Neural cell (in vitro differentiated cells): ENCODE measurements around the gene CDH4. TPM values are rescaled to one million over a fixed set of nuclear protein-coding genes. Genes with fewer than 3 reads are reported as not detected.

Experiments used
- H2AFZ ChIP-seq: fragments of 200-600, 300-800 bp; sonication (generic), shearing (Covaris generic); 2 replicates; pipeline ENCODE4 v1.6.0; 2014; ENCODE audit warnings: low read depth, mild to moderate bottlenecking, antibody characterized with exemption, low read length, moderate library complexity
- H3F3A ChIP-seq: fragments of 200-600 bp; shearing (Covaris generic); 2 replicates; pipeline ENCODE4 v1.6.1; 2016; ENCODE audit warnings: mild to moderate bottlenecking, moderate library complexity, mixed read lengths, antibody characterized with exemption, low read length; ENCODE audit not compliant: insufficient read depth, poor library complexity, severe bottlenecking
- H3K27ac ChIP-seq: fragments of 200-600, 300-800 bp; sonication (generic), shearing (Covaris generic); 2 replicates; pipeline ENCODE4 v1.5.1; 2014; ENCODE audit warnings: mild to moderate bottlenecking, low read length, moderate library complexity
- H3K27me3 ChIP-seq: fragments of 300-800, 200-600 bp; sonication (generic), shearing (Covaris generic); 2 replicates; pipeline ENCODE4 v1.6.0; 2014; ENCODE audit warnings: mild to moderate bottlenecking, low read depth, low read length, moderate library complexity; ENCODE audit not compliant: insufficient read depth
- H3K36me3 ChIP-seq: fragments of 300-800, 200-600 bp; sonication (generic), shearing (Covaris generic); 2 replicates; pipeline ENCODE4 v1.5.1; 2014; ENCODE audit warnings: mild to moderate bottlenecking, antibody characterized with exemption, low read length, moderate library complexity; ENCODE audit not compliant: insufficient read depth
- H3K4me2 ChIP-seq: fragments of 300-800, 200-600 bp; sonication (generic), shearing (Covaris generic); 2 replicates; pipeline ENCODE4 v1.6.0; 2014; ENCODE audit warnings: mild to moderate bottlenecking, low read length
- H3K4me3 ChIP-seq: fragments of 300-800, 200-600 bp; sonication (generic), shearing (Covaris generic); 2 replicates; pipeline ENCODE4 v1.5.1; 2014; ENCODE audit warnings: mild to moderate bottlenecking, low read length, moderate library complexity
- H3K79me2 ChIP-seq: fragments of 200-600 bp; shearing (Covaris generic); replicated peaks from 2 replicates; pipeline ENCODE4 v1.6.0; 2014; ENCODE audit warnings: mild to moderate bottlenecking, low read length, moderate library complexity; ENCODE audit not compliant: insufficient read depth
- H3K9ac ChIP-seq: fragments of 300-800, 200-600 bp; sonication (generic), shearing (Covaris generic); 2 replicates; pipeline ENCODE4 v1.6.1; 2016; ENCODE audit warnings: mild to moderate bottlenecking, low read length, mixed read lengths
- H3K9me2 ChIP-seq: fragments of 200-600 bp; shearing (Covaris generic); 2 replicates; pipeline ENCODE4 v1.6.1; 2016; ENCODE audit warnings: mild to moderate bottlenecking, low read length, mixed read lengths; ENCODE audit not compliant: insufficient read depth
- H3K9me3 ChIP-seq: fragments of 200-600, 300-800 bp; sonication (generic), shearing (Covaris generic); 2 replicates; pipeline ENCODE4 v1.6.1; 2016; ENCODE audit warnings: mild to moderate bottlenecking, mixed run types, low read length, moderate library complexity, mixed read lengths
- H4K20me1 ChIP-seq: fragments of 200-600 bp; shearing (Covaris generic); 2 replicates; pipeline ENCODE4 v1.6.1; 2016; ENCODE audit warnings: mild to moderate bottlenecking, mixed run types; ENCODE audit not compliant: insufficient read depth
- EP300 ChIP-seq: fragments of 450-650 bp; conservative IDR thresholded peaks from 2 replicates; pipeline ENCODE4 v1.6.1; 2014; ENCODE audit warnings: antibody characterized with exemption, mild to moderate bottlenecking, moderate library complexity; ENCODE audit not compliant: poor library complexity, severe bottlenecking
- EZH2 ChIP-seq: fragments of 200-600, 300-800 bp; shearing (Covaris generic), sonication (generic); IDR thresholded peaks from 2 replicates; pipeline ENCODE4 v1.6.1; 2014; ENCODE audit warnings: antibody characterized with exemption, low read length, borderline replicate concordance, mild to moderate bottlenecking; ENCODE audit not compliant: insufficient read depth, poor library complexity, severe bottlenecking
- MXI1 ChIP-seq: fragments of 450-650 bp; conservative IDR thresholded peaks from 2 replicates; pipeline ENCODE4 v1.6.1; 2014; ENCODE audit warnings: antibody characterized with exemption, mild to moderate bottlenecking; ENCODE audit not compliant: poor library complexity, severe bottlenecking
- POLR2AphosphoS5 ChIP-seq: IDR thresholded peaks from 2 replicates; pipeline ENCODE4 v1.6.1; 2012
- RAD21 ChIP-seq: fragments of 450-650 bp; conservative IDR thresholded peaks from 2 replicates; pipeline ENCODE4 v1.6.1; 2014; ENCODE audit warnings: antibody characterized with exemption, mild to moderate bottlenecking, moderate library complexity
- SMC3 ChIP-seq: fragments of 450-650 bp; conservative IDR thresholded peaks from 2 replicates; pipeline ENCODE4 v1.6.1; 2014; ENCODE audit warnings: antibody characterized with exemption, mild to moderate bottlenecking, moderate library complexity; ENCODE audit not compliant: poor library complexity
- TAF1 ChIP-seq: IDR thresholded peaks from 2 replicates; pipeline ENCODE4 v1.6.1; 2012; ENCODE audit warnings: low read depth
- polyA plus RNA-seq: library from polyadenylated mRNA; depleted of rRNA; stranded (reverse); fragments of >200 nt; gene quantifications from 2 replicates; pipeline ENCODE4 v1.2.3, GENCODE V29; 2014
- TF ChIP-seq, protein P1 (sequence below): IDR thresholded peaks from 2 replicates; pipeline ENCODE4 v1.6.1; 2012; ENCODE audit warnings: borderline replicate concordance
- TF ChIP-seq, protein P2 (sequence below): fragments of 450-650 bp; IDR thresholded peaks from 2 replicates; pipeline ENCODE4 v1.5.1; 2014; ENCODE audit warnings: antibody characterized with exemption, mild to moderate bottlenecking, moderate library complexity; ENCODE audit not compliant: poor library complexity, severe bottlenecking

Gene CDH4
- polyA plus RNA-seq, 1 donor from 2014 or later = 24.6 TPM

DNA sequence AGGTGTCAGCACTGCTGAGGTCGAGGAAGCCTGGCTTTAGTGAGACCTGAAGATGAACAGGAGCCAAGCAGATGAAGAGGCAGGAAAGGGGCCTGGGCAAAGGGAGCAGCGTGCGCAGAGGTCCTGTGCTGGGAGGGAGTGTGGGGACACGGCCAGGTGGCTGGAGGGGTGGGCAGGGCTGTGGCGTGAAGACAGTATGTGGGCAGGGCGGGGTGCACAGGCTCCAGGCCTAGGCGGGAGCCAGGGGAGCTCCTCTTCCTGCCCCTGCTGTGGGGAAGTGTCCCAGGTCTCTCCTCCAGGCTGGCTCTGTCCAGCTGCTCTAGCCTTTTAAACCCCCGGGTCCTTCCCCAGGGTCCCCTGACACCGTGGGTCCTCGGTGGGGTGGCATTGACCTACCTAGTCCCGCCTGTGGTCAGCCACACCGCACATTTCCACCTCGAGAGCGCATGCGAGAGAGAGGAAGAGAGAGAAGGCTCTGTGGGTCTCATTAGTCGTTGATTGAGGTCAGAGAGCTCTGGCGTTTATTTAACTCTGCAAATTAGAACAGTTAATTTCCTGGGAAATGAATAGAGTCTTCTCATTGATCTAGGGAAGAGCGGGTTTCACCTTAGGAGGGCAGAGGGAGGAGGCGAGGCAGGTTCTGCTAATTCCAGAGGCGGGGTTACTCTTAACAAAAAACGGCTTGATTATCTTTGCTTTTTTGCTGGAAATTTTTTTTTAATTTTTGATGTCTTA lies 68.8 kb downstream of the CDH4 start:
- no peak for TF ChIP-seq EZH2
- TF ChIP-seq TAF1 = no peak
- TF ChIP-seq MXI1 = no peak
- TF ChIP-seq, protein P1, sequence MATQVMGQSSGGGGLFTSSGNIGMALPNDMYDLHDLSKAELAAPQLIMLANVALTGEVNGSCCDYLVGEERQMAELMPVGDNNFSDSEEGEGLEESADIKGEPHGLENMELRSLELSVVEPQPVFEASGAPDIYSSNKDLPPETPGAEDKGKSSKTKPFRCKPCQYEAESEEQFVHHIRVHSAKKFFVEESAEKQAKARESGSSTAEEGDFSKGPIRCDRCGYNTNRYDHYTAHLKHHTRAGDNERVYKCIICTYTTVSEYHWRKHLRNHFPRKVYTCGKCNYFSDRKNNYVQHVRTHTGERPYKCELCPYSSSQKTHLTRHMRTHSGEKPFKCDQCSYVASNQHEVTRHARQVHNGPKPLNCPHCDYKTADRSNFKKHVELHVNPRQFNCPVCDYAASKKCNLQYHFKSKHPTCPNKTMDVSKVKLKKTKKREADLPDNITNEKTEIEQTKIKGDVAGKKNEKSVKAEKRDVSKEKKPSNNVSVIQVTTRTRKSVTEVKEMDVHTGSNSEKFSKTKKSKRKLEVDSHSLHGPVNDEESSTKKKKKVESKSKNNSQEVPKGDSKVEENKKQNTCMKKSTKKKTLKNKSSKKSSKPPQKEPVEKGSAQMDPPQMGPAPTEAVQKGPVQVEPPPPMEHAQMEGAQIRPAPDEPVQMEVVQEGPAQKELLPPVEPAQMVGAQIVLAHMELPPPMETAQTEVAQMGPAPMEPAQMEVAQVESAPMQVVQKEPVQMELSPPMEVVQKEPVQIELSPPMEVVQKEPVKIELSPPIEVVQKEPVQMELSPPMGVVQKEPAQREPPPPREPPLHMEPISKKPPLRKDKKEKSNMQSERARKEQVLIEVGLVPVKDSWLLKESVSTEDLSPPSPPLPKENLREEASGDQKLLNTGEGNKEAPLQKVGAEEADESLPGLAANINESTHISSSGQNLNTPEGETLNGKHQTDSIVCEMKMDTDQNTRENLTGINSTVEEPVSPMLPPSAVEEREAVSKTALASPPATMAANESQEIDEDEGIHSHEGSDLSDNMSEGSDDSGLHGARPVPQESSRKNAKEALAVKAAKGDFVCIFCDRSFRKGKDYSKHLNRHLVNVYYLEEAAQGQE = no peak
- TF ChIP-seq POLR2AphosphoS5 = no peak
- no peak for TF ChIP-seq SMC3
- TF ChIP-seq RAD21 = no peak
- TF ChIP-seq, protein P2, sequence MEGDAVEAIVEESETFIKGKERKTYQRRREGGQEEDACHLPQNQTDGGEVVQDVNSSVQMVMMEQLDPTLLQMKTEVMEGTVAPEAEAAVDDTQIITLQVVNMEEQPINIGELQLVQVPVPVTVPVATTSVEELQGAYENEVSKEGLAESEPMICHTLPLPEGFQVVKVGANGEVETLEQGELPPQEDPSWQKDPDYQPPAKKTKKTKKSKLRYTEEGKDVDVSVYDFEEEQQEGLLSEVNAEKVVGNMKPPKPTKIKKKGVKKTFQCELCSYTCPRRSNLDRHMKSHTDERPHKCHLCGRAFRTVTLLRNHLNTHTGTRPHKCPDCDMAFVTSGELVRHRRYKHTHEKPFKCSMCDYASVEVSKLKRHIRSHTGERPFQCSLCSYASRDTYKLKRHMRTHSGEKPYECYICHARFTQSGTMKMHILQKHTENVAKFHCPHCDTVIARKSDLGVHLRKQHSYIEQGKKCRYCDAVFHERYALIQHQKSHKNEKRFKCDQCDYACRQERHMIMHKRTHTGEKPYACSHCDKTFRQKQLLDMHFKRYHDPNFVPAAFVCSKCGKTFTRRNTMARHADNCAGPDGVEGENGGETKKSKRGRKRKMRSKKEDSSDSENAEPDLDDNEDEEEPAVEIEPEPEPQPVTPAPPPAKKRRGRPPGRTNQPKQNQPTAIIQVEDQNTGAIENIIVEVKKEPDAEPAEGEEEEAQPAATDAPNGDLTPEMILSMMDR = no peak
- TF ChIP-seq EP300 = no peak
- no peaks in the 10 kb centered on the region for H3F3A ChIP-seq

GRCh38 chr20:61321481-61321880 lies 69.4 kb downstream of the CDH4 start:
- no peak overlapping the region for H3K27ac ChIP-seq
- no peak overlapping the region for H2AFZ ChIP-seq
- no peaks in the 10 kb centered on the region for H3K79me2 ChIP-seq
- H3K9me2 ChIP-seq = no peaks in the 10 kb centered on the region
- H3K27me3 ChIP-seq = no peaks in the 10 kb centered on the region
- no peaks in the 10 kb centered on the region for H4K20me1 ChIP-seq
- H3K4me2 ChIP-seq = no peak overlapping the region
- TF ChIP-seq EZH2 = no peak
- TF ChIP-seq TAF1 = no peak
- TF ChIP-seq, protein P1 = no peak
- no peak for TF ChIP-seq SMC3
- no peak for TF ChIP-seq MXI1
- no peak for TF ChIP-seq RAD21
- TF ChIP-seq, protein P2 = no peak
- no peak for TF ChIP-seq POLR2AphosphoS5
- TF ChIP-seq EP300 = no peak
- no peak overlapping the region for H3K4me3 ChIP-seq
- H3K9ac ChIP-seq = no peak overlapping the region
- no peaks in the 10 kb centered on the region for H3K9me3 ChIP-seq
- no peaks in the 10 kb centered on the region for H3K36me3 ChIP-seq
- H3F3A ChIP-seq = no peaks in the 10 kb centered on the region

More for the DNA sequence above, 68.8 kb downstream of the CDH4 start:
- H3K4me2 ChIP-seq = no peak overlapping the region
- H3K4me3 ChIP-seq = no peak overlapping the region
- no peak overlapping the region for H3K9ac ChIP-seq
- H3K79me2 ChIP-seq = no peaks in the 10 kb centered on the region
- H3K9me2 ChIP-seq = no peaks in the 10 kb centered on the region
- no peaks in the 10 kb centered on the region for H3K36me3 ChIP-seq
- H2AFZ ChIP-seq = no peak overlapping the region
- no peaks in the 10 kb centered on the region for H3K27me3 ChIP-seq
- H3K9me3 ChIP-seq = no peaks in the 10 kb centered on the region
- no peak overlapping the region for H3K27ac ChIP-seq
- H4K20me1 ChIP-seq = no peaks in the 10 kb centered on the region
